ENCODE data around the gene SPAM1. TPM values are rescaled to one million over a fixed set of nuclear protein-coding genes. Genes with fewer than 3 reads are reported as not detected.

The SPAM1 gene
- total RNA-seq, 6 experiments from 2014 or later = not detected

GRCh38 chr7:123918309-123918708 lies 6.7 kb upstream of the SPAM1 start:
- TF ChIP-seq CTCF (IDR thresholded peaks at IDR 0.05) = no peak
- H3K9me3 Mint-ChIP-seq = peaks cover 28% of the 10 kb centered on the region
- no peak overlapping the region for H3K4me3 Mint-ChIP-seq
- H3K27ac Mint-ChIP-seq = no peak overlapping the region
- no peak for DNase-seq
- no peaks in the 10 kb centered on the region for H3K27me3 Mint-ChIP-seq (ENCODE audit: insufficient read depth)
- H3K36me3 Mint-ChIP-seq (ENCODE audit: low read depth) = peaks cover 4% of the 10 kb centered on the region; the same call in 1 of the 2 replicates
- no peaks in the 10 kb centered on the region for H3K4me1 Mint-ChIP-seq (ENCODE audit: low read depth)

GRCh38 chr7:123923599-123923998 lies 1.4 kb upstream of the SPAM1 start:
- no peak for TF ChIP-seq CTCF (IDR thresholded peaks at IDR 0.05)
- no peak for DNase-seq
- no peak overlapping the region for H3K27ac Mint-ChIP-seq
- H3K36me3 Mint-ChIP-seq (ENCODE audit: low read depth) = no peaks in the 10 kb centered on the region; the same call in 1 of the 2 replicates
- H3K4me3 Mint-ChIP-seq = no peak overlapping the region
- H3K4me1 Mint-ChIP-seq (ENCODE audit: low read depth) = no peaks in the 10 kb centered on the region
- H3K27me3 Mint-ChIP-seq (ENCODE audit: insufficient read depth) = no peaks in the 10 kb centered on the region
- peaks cover 41% of the 10 kb centered on the region for H3K9me3 Mint-ChIP-seq

GRCh38 chr7:123929107-123929506 lies 4.1 kb downstream of the SPAM1 start:
- peaks cover 54% of the 10 kb centered on the region for H3K9me3 Mint-ChIP-seq
- no peaks in the 10 kb centered on the region for H3K4me1 Mint-ChIP-seq (ENCODE audit: low read depth)
- no peaks in the 10 kb centered on the region; the same call in 1 of the 2 replicates for H3K36me3 Mint-ChIP-seq (ENCODE audit: low read depth)
- no peak overlapping the region for H3K4me3 Mint-ChIP-seq
- no peaks in the 10 kb centered on the region for H3K27me3 Mint-ChIP-seq (ENCODE audit: insufficient read depth)
- no peak for TF ChIP-seq CTCF (IDR thresholded peaks at IDR 0.05)
- no peak for DNase-seq
- H3K27ac Mint-ChIP-seq = no peak overlapping the region

GRCh38 chr7:123929655-123930054 lies 4.6 kb downstream of the SPAM1 start:
- peaks cover 49% of the 10 kb centered on the region for H3K9me3 Mint-ChIP-seq
- DNase-seq = no peak
- no peak for TF ChIP-seq CTCF (IDR thresholded peaks at IDR 0.05)
- no peaks in the 10 kb centered on the region for H3K4me1 Mint-ChIP-seq (ENCODE audit: low read depth)
- no peak overlapping the region for H3K4me3 Mint-ChIP-seq
- no peaks in the 10 kb centered on the region; the same call in 1 of the 2 replicates for H3K36me3 Mint-ChIP-seq (ENCODE audit: low read depth)
- H3K27me3 Mint-ChIP-seq (ENCODE audit: insufficient read depth) = no peaks in the 10 kb centered on the region
- H3K27ac Mint-ChIP-seq = no peak overlapping the region

GRCh38 chr7:123935436-123936381 lies 10.7 kb downstream of the SPAM1 start:
- Mint-ChIP-seq H3K27ac (no peak overlapping the region), H3K4me1 (ENCODE audit: low read depth) (no peaks in the 10 kb centered on the region), H3K9me3 (peaks cover 39% of the 10 kb centered on the region), H3K4me3 (no peak overlapping the region), H3K36me3 (ENCODE audit: low read depth) (no peaks in the 10 kb centered on the region), H3K27me3 (ENCODE audit: insufficient read depth) (no peaks in the 10 kb centered on the region)
- no peak for DNase-seq
- TF ChIP-seq CTCF (IDR thresholded peaks at IDR 0.05) = no peak
